Stimulated activated CD8-positive, alpha-beta memory T cell treated with anti-CD3 and anti-CD28 coated beads, Interleukin-2, amount 100 ng/mL, for 48 hours (primary cell): ENCODE data around the gene MAP1A.

Experiments
- DNase-seq, 2 donors: peaks; one replicate each; pipeline ENCODE4 v3.0.0-alpha.2; 2020; ENCODE audit warnings: low read depth in 2 of 2

MAP1A gene

GRCh38 chr15:43511012-43511885 is 6.2 kb upstream of the MAP1A start:
- no peak for DNase-seq

- DNase-seq = no peak
Observed at GRCh38 chr15:43513550-43513949, 3.9 kb upstream of the MAP1A start.

GRCh38 chr15:43514241-43515057 is 3.0 kb upstream of the MAP1A start:
- DNase-seq = no peak

- no peak for DNase-seq
Observed at GRCh38 chr15:43515741-43516140, 1.7 kb upstream of the MAP1A start.

- DNase-seq = no peak
Observed at GRCh38 chr15:43516185-43516584, 1.2 kb upstream of the MAP1A start.

GRCh38 chr15:43516801-43517353 is 531 bp upstream of the MAP1A start:
- DNase-seq = no peak

- DNase-seq = no peak
Observed at GRCh38 chr15:43518197-43518761, 871 bp downstream of the MAP1A start.

GRCh38 chr15:43519196-43519595 is 1.8 kb downstream of the MAP1A start:
- DNase-seq = no peak

- no peak for DNase-seq
Observed at GRCh38 chr15:43520138-43520537, 2.7 kb downstream of the MAP1A start.

- no peak for DNase-seq
Observed at GRCh38 chr15:43521419-43521818, 4.0 kb downstream of the MAP1A start.

GRCh38 chr15:43522247-43522646 is 4.8 kb downstream of the MAP1A start:
- DNase-seq = no peak

- DNase-seq = no peak
Observed at GRCh38 chr15:43523646-43524045, 6.2 kb downstream of the MAP1A start.

GRCh38 chr15:43524254-43524845 is 6.9 kb downstream of the MAP1A start:
- DNase-seq = no peak

GRCh38 chr15:43525131-43525530 is 7.7 kb downstream of the MAP1A start:
- DNase-seq = no peak

GRCh38 chr15:43526261-43526930 is 9.0 kb downstream of the MAP1A start:
- DNase-seq = no peak

- no peak for DNase-seq
Observed at GRCh38 chr15:43527016-43527801, 9.8 kb downstream of the MAP1A start.

- no peak for DNase-seq
Observed at GRCh38 chr15:43527802-43528541, 10.6 kb downstream of the MAP1A start.

GRCh38 chr15:43528542-43529007 is 11.2 kb downstream of the MAP1A start:
- DNase-seq = no peak

GRCh38 chr15:43529141-43529540 is 11.7 kb downstream of the MAP1A start:
- DNase-seq = no peak
